Heart left ventricle (tissue), 16 donors: ENCODE data around the gene SLC9A4. TPM values are rescaled to one million over a fixed set of nuclear protein-coding genes. Genes with fewer than 3 reads are reported as not detected.

ENCODE experiments used
- ATAC-seq, 4 donors: fragments of 200-7000 bp; cut with Tn5 transposase; one replicate each; pipeline ENCODE4 v1.9.1; 2020 to 2022; ENCODE audit warnings: moderate library complexity in 4 of 4, mild to moderate bottlenecking in 3 of 4, moderate number of reproducible peaks in 1 of 4
- DNase-seq, 5 donors: peaks; one replicate each; pipeline ENCODE4 v3.0.0-alpha.2; 2020
- H3K27ac ChIP-seq, 12 donors: fragments of 200-600 bp; sonication (generic) in 4 of 12; one replicate each; pipeline versions ENCODE4 v1.5.0 to v1.8.0; 2016 to 2022; ENCODE audit warnings: mild to moderate bottlenecking in 2 of 12
- H3K27me3 ChIP-seq, 9 donors: fragments of 200-600 bp; sonication (generic) in 2 of 9; one replicate each; pipeline versions ENCODE4 v1.5.1 to v1.8.0; 2016 to 2022; ENCODE audit warnings: mild to moderate bottlenecking in 3 of 9
- H3K36me3 ChIP-seq, 9 donors: fragments of 200-600 bp; sonication (generic) in 2 of 9; one replicate each; pipeline versions ENCODE4 v1.5.0 to v1.8.0; 2018 to 2022; ENCODE audit warnings: mild to moderate bottlenecking in 2 of 9
- H3K4me1 ChIP-seq, 12 donors: fragments of 200-600 bp; sonication (generic) in 4 of 12; one replicate each; pipeline versions ENCODE4 v1.5.0 to v1.8.0; 2016 to 2022; ENCODE audit warnings: mild to moderate bottlenecking in 3 of 12
- H3K4me3 ChIP-seq, 12 donors: fragments of 200-600 bp; sonication (generic) in 4 of 12; one replicate each; pipeline versions ENCODE4 v1.5.0 to v1.8.0; 2017 to 2022; ENCODE audit warnings: mild to moderate bottlenecking in 9 of 12, moderate library complexity in 4 of 12
- H3K9me3 ChIP-seq, 12 donors: fragments of 200-600 bp; sonication (generic) in 4 of 12; one replicate each; pipeline versions ENCODE4 v1.5.0 to v1.8.0; 2016 to 2022; ENCODE audit warnings: mild to moderate bottlenecking in 1 of 12
- POLR2A ChIP-seq, 2 donors: fragments of 450-650 bp; IDR thresholded peaks; one replicate each; pipeline ENCODE4 v1.6.1; 2017; ENCODE audit warnings: antibody characterized with exemption in 2 of 2, mild to moderate bottlenecking in 2 of 2, moderate library complexity in 2 of 2
- WGBS, 4 donors: extraction: QIAGEN DNeasy Blood & Tissue Kit in 2 of 4; methylation state at CpG; one replicate each; pipeline versions ENCODE4 v1.1.5 to v1.1.7; 2013 to 2018; 5-methylcytosine and 5-hydroxymethylcytosine counted together
- intact Hi-C, 10 donors: fragments of 100-400 bp; cut with DNase I; formaldehyde crosslinking; loops; one replicate each; pipeline versions ENCODE4 v1.11.1 to v1.14.2; 2022
- polyA plus RNA-seq, 2 donors: library from polyadenylated mRNA; stranded (reverse); fragments of 200-250 nt; gene quantifications; one replicate each; pipeline ENCODE4 v1.2.3, GENCODE V29; 2013
- total RNA-seq, 9 donors: library from RNA; depleted of rRNA in 2 of 9; stranded (reverse); fragments of >200 nt in 2 of 9; fragmentation: NEBNext Ultra II Directional in 3 of 9; extraction: Animal tissue kit (Norgen Biotek cat#: 25700) in 3 of 9; gene quantifications; one replicate each; pipeline versions ENCODE4 v1.1.0 to v1.2.4, GENCODE V29; 2016 to 2023
- TF ChIP-seq, protein P1 (sequence below), 12 donors: fragments of 200-600 bp; sonication (generic) in 4 of 12; IDR thresholded peaks; one replicate each; pipeline versions ENCODE4 v1.5.0 to v1.8.0; 2018 to 2022; ENCODE audit warnings: antibody characterized with exemption in 12 of 12, mild to moderate bottlenecking in 5 of 12
- donor health status: ischemic (EF 13 %, LVEDD 7.1; RV severe dilation, severe dysfunction).
- donor health status: healthy with polysubstance abuse.
- donor health status: DM: no; HTN: yes; CAD: no.
- donor health status: DM: no; HTN: no; CAD: no.
- donor health status: ischemic (EF 25% LVEDD 6.9; RV normal size, moderate dysfunction).
- donor health status: ischemic (EF 25% LVEDD 5.7; RV mildly dilated, moderate dysfunction).
- donor health status: healthy.
- donor health status: DM: yes; HTN: yes; CAD: no.
- donor health status: ischemic (EF 35%, LVEDD 5.7; RV mildly dilated, moderate dysfunction).
- donor health status: nonischemic (EF 11% LVEDD 7.7; RV severe dilation, severe dysfunction).
- donor health status: DM: yes; HTN: yes; CAD: no.
- donor health status: PGD.
- donor health status: ischemic (EF 29% LVEDD 5.4; RV normal size, mild dysfunction).
- donor health status: nonischemic (EF 23%, LVEDD 6.1; RV moderate dilation, normal function).

Gene SLC9A4
- total and polyA plus RNA-seq, 11 donors: not detected

- whole genome bisulfite sequencing, 4 donors: 68 to 81% (median 74%) methylated on average over 4 of the region's 4 CpGs
- TF ChIP-seq POLR2A (IDR thresholded peaks at IDR 0.05): no peak
- TF ChIP-seq, protein P1, sequence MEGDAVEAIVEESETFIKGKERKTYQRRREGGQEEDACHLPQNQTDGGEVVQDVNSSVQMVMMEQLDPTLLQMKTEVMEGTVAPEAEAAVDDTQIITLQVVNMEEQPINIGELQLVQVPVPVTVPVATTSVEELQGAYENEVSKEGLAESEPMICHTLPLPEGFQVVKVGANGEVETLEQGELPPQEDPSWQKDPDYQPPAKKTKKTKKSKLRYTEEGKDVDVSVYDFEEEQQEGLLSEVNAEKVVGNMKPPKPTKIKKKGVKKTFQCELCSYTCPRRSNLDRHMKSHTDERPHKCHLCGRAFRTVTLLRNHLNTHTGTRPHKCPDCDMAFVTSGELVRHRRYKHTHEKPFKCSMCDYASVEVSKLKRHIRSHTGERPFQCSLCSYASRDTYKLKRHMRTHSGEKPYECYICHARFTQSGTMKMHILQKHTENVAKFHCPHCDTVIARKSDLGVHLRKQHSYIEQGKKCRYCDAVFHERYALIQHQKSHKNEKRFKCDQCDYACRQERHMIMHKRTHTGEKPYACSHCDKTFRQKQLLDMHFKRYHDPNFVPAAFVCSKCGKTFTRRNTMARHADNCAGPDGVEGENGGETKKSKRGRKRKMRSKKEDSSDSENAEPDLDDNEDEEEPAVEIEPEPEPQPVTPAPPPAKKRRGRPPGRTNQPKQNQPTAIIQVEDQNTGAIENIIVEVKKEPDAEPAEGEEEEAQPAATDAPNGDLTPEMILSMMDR (IDR thresholded peaks at IDR 0.05): no peak
- ATAC-seq: no peak
- no peak for DNase-seq
- no peaks in the 10 kb centered on the region for H3K9me3 ChIP-seq
- H3K27me3 ChIP-seq: peaks cover 0 to 4% (median 0%) of the 10 kb centered on the region in 9 donors
- no peaks in the 10 kb centered on the region for H3K4me1 ChIP-seq
- H3K27ac ChIP-seq: no peak overlapping the region
- H3K36me3 ChIP-seq: no peaks in the 10 kb centered on the region
- intact Hi-C loops: loop anchor here in 3 of 10 donors (5.0 to 10.0 kb wide), 3 partner anchors 93 to 180 kb away; partner anchors contain the start of gene SLC9A2 (in 1 of the 3)
- no peak overlapping the region for H3K4me3 ChIP-seq
These were observed 49.1 kb downstream of the SLC9A4 start for GRCh38 chr2:102522162-102522561.

DNA sequence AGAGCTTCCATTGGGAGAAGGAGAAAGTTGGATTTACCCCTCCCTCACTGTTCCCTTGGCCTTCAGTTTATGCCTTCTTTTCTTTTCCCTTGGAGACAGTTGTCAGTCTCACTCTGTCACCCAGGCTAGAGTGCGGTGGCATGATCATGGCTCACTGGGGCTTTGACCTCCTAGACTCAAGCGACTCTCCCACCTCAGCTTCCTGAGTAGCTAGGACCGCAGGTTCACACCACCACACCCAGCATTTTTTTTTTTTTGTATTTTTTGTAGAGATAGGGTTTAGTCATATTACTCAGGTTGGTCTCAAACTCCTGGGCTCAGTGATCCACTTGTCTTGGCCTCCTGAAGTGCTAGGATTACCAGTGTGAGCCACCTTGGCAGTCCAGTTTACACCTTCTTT, 49.9 kb downstream of the SLC9A4 start:
- ATAC-seq: no peak
- Histone ChIP-seq H3K27me3 (peaks cover 0 to 4% (median 0%) of the 10 kb centered on the region in 9 donors), H3K9me3 (no peaks in the 10 kb centered on the region), H3K4me3 (no peak overlapping the region), H3K27ac (no peak overlapping the region), H3K36me3 (no peaks in the 10 kb centered on the region), H3K4me1 (no peaks in the 10 kb centered on the region)
- intact Hi-C loops: loop anchor here in 3 of 10 donors (5.0 to 10.0 kb wide), 3 partner anchors 92 to 179 kb away; partner anchors contain the start of gene SLC9A2 (in 1 of the 3)
- no peak for DNase-seq
- TF ChIP-seq, protein P1 (IDR thresholded peaks at IDR 0.05): no peak
- no peak for TF ChIP-seq POLR2A (IDR thresholded peaks at IDR 0.05)
- 81 to 89% (median 86%) methylated on average over 3 of the region's 3 CpGs for WGBS, 4 donors

GRCh38 chr2:102523651-102524050, 50.6 kb downstream of the SLC9A4 start:
- Histone ChIP-seq H3K4me1 (no peaks in the 10 kb centered on the region), H3K36me3 (no peaks in the 10 kb centered on the region), H3K27ac (no peak overlapping the region), H3K9me3 (no peaks in the 10 kb centered on the region), H3K4me3 (no peak overlapping the region), H3K27me3 (peaks cover 0 to 8% (median 0%) of the 10 kb centered on the region in 9 donors)
- ATAC-seq: no peak
- intact Hi-C loops: loop anchor here in 3 of 10 donors (5.0 to 10.0 kb wide), 3 partner anchors 91 to 179 kb away; partner anchors contain the start of gene SLC9A2 (in 1 of the 3)
- TF ChIP-seq POLR2A (IDR thresholded peaks at IDR 0.05): no peak
- TF ChIP-seq, protein P1 (IDR thresholded peaks at IDR 0.05): no peak
- no peak for DNase-seq
- WGBS, 4 donors: 56 to 74% (median 63%) methylated on average over 3 of the region's 3 CpGs

DNA sequence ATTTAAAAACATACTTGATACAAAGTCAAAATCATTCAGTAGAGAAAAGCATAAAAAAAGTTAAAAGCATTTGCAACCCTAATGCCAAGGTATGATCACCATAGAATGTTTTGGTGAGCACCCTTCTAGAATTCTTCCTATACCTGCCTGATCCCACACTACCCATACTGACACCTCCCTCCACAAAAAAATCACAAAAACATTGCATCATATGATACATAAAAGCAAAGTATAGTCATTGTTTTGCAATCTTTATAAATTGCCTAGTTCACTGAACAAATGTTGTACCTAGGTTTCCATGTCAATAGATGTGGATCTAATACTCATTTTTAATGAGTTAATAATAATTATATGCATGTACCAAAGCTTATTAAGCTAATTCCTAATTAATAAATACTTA, 54.1 kb downstream of the SLC9A4 start:
- Histone ChIP-seq H3K27ac (no peak overlapping the region), H3K36me3 (no peaks in the 10 kb centered on the region), H3K4me1 (no peaks in the 10 kb centered on the region), H3K4me3 (no peak overlapping the region), H3K27me3 (peaks cover 0 to 11% (median 0%) of the 10 kb centered on the region in 9 donors), H3K9me3 (no peaks in the 10 kb centered on the region)
- TF ChIP-seq, protein P1 (IDR thresholded peaks at IDR 0.05): no peak
- TF ChIP-seq POLR2A (IDR thresholded peaks at IDR 0.05): no peak
- DNase-seq (no peak), ATAC-seq (no peak)
- intact Hi-C loops: loop anchor here in 1 of 10 donors (10.0 kb wide), 1 partner anchor 88 kb away; the partner anchor contains the start of gene SLC9A2
